Ovary (tissue), 9 donors: Measurements from ENCODE around the gene POU2AF2. TPM values are rescaled to one million over a fixed set of nuclear protein-coding genes. Genes with fewer than 3 reads are reported as not detected.

ENCODE experiments used
- DNase-seq, 5 donors: peaks; one replicate each; pipeline ENCODE4 v3.0.0-alpha.2; 2019 to 2020
- H3K27ac ChIP-seq, 2 donors: fragments of 200-600 bp; one replicate each; pipeline versions ENCODE4 v1.5.1 to v1.8.0; 2019 to 2022
- H3K27me3 ChIP-seq: fragments of 200-600 bp; one replicate; pipeline ENCODE4 v1.8.0; 2022
- H3K36me3 ChIP-seq: fragments of 200-600 bp; sonication (generic); one replicate; pipeline ENCODE4 v1.5.1; 2019
- H3K4me1 ChIP-seq: one replicate; pipeline ENCODE4 v1.8.1; 2013; ENCODE audit warnings: mild to moderate bottlenecking, moderate library complexity; ENCODE audit not compliant: insufficient read depth
- H3K4me3 ChIP-seq: fragments of 200-600 bp; sonication (generic); one replicate; pipeline ENCODE4 v1.5.1; 2017
- H3K9me3 ChIP-seq, 2 donors: fragments of 200-600 bp in 1 of 2; sonication (generic) in 1 of 2; one replicate each; pipeline versions ENCODE4 v1.5.1 to v1.8.1; 2013 to 2019; ENCODE audit warnings: mild to moderate bottlenecking in 1 of 2, moderate library complexity in 1 of 2
- CTCF ChIP-seq, 3 donors: fragments of 450-650 bp in 2 of 3; fragments of 200-600 bp in 1 of 3; IDR thresholded peaks; one replicate each; pipeline versions ENCODE4 v1.5.1 to v1.8.0; 2016 to 2022; ENCODE audit warnings: antibody characterized with exemption in 3 of 3, mild to moderate bottlenecking in 1 of 3
- EP300 ChIP-seq: sonication (generic); formaldehyde crosslinking; IDR thresholded peaks from one replicate; pipeline ENCODE4 v1.6.1; 2017; ENCODE audit warnings: antibody characterized with exemption
- POLR2A ChIP-seq: fragments of 450-650 bp; IDR thresholded peaks from one replicate; pipeline ENCODE4 v1.6.1; 2017; ENCODE audit warnings: antibody characterized with exemption, mild to moderate bottlenecking, moderate library complexity
- WGBS, 3 donors: extraction: QIAGEN DNeasy Blood & Tissue Kit in 1 of 3; methylation state at CpG; one replicate each; pipeline versions ENCODE4 v1.1.5 to v1.1.7; 2013 to 2017; 5-methylcytosine and 5-hydroxymethylcytosine counted together
- intact Hi-C, 4 donors: fragments of 100-400 bp; cut with DNase I; formaldehyde crosslinking; loops; one replicate each; pipeline versions ENCODE4 v1.11.0 to v1.15.1; 2022 to 2023
- polyA plus RNA-seq, 2 donors: library from polyadenylated mRNA; stranded (reverse); fragments of 200-250 nt in 1 of 2; fragments of 350-450 nt in 1 of 2; fragmentation: Illumina TruSeq in 1 of 2; extraction: RNeasy Lipid Tissue Mini Kit (QIAGEN cat#74804) in 1 of 2; gene quantifications; one replicate each; pipeline ENCODE4 v1.2.3, GENCODE V29; 2013 to 2014
- total RNA-seq, 7 donors: library from RNA; depleted of rRNA in 2 of 7; stranded (reverse); fragments of >200 nt in 2 of 7; fragmentation: NEBNext Ultra II Directional in 3 of 7; extraction: Animal tissue kit (Norgen Biotek cat#: 25700) in 3 of 7; gene quantifications; one replicate each; pipeline versions ENCODE4 v1.1.0 to v1.2.4, GENCODE V29; 2016 to 2023
- donor health status: DM: no; HTN: no; CAD: no; lungs with moderate emphysema.
- donor health status: DM: no; HTN: no; CAD: no.
- donor health status: Bipolar disorder and iron deficiency.
- donor health status: DM: yes; HTN: yes; CAD: no.
- donor health status: DM: no; HTN: no; CAD: no.
- donor health status: DM: yes; HTN: yes; CAD: no.

Gene POU2AF2
- total and polyA plus RNA-seq, 9 donors: 0.07 to 1.8 (median 0.30) TPM; not detected in 2

- Histone ChIP-seq H3K4me3 (no peak overlapping the region), H3K36me3 (no peaks in the 10 kb centered on the region), H3K27me3 (no peaks in the 10 kb centered on the region), H3K27ac (no peak overlapping the region), H3K9me3 (no peaks in the 10 kb centered on the region), H3K4me1 (peaks cover 25% of the 10 kb centered on the region)
- no peak for DNase-seq
- 80 to 98% (median 82%) methylated on average over 4 of the region's 4 CpGs for WGBS, 3 donors
- intact Hi-C loops: no loop called here
- TF ChIP-seq EP300 (no peak), POLR2A (no peak), CTCF (IDR thresholded peaks at IDR 0.05) (no peak)
Measured at GRCh38 chr11:111326824-111327223, 81.3 kb downstream of the POU2AF2 start.

- Histone ChIP-seq H3K27me3 (no peaks in the 10 kb centered on the region), H3K27ac (peak overlapping the region; percentile 9 to 77), H3K4me3 (no peak overlapping the region), H3K9me3 (no peaks in the 10 kb centered on the region), H3K4me1 (peaks cover 31% of the 10 kb centered on the region), H3K36me3 (no peaks in the 10 kb centered on the region)
- no peak for DNase-seq
- TF ChIP-seq CTCF (IDR thresholded peaks at IDR 0.05): no peak
- TF ChIP-seq POLR2A: no peak
- no peak for TF ChIP-seq EP300
- intact Hi-C loops: no loop called here
- WGBS, 3 donors: 64 to 75% (median 70%) methylated on average over 7 to 8 of the region's 8 CpGs
Measured at GRCh38 chr11:111327908-111328624, 82.5 kb downstream of the POU2AF2 start.

GRCh38 chr11:111329306-111330204 is 84.0 kb downstream of the POU2AF2 start:
- intact Hi-C loops: no loop called here
- WGBS, 3 donors: 28 to 36% (median 30%) methylated on average over 7 of the region's 7 CpGs
- peak; percentile 58 to 82 (median 80) for DNase-seq
- Histone ChIP-seq H3K4me3 (no peak overlapping the region), H3K27ac (peak overlapping the region; percentile 2 to 77), H3K27me3 (no peaks in the 10 kb centered on the region), H3K4me1 (peaks cover 30% of the 10 kb centered on the region), H3K36me3 (no peaks in the 10 kb centered on the region), H3K9me3 (no peaks in the 10 kb centered on the region)
- TF ChIP-seq EP300: no peak
- TF ChIP-seq CTCF (IDR thresholded peaks at IDR 0.05): no peak
- TF ChIP-seq POLR2A: no peak

- H3K4me1 ChIP-seq: peaks cover 30% of the 10 kb centered on the region
- no peaks in the 10 kb centered on the region for H3K27me3 ChIP-seq
- H3K36me3 ChIP-seq: no peaks in the 10 kb centered on the region
- WGBS, 3 donors: 89 to 96% (median 94%) methylated on average over 2 of the region's 2 CpGs
- no peak overlapping the region for H3K4me3 ChIP-seq
- peak overlapping the region; percentile 2 to 77 for H3K27ac ChIP-seq
- TF ChIP-seq POLR2A: no peak
- TF ChIP-seq CTCF (IDR thresholded peaks at IDR 0.05): no peak
- TF ChIP-seq EP300: no peak
- intact Hi-C loops: no loop called here
- DNase-seq: no peak
- no peaks in the 10 kb centered on the region for H3K9me3 ChIP-seq
Measured at GRCh38 chr11:111330234-111330893, 84.8 kb downstream of the POU2AF2 start.
